AG04450 (cell line): Measurements from ENCODE around the gene ABCB8. TPM values are rescaled to one million over a fixed set of nuclear protein-coding genes. Genes with fewer than 3 reads are reported as not detected.

Experiments
- CTCF ChIA-PET: fragments of 300-600, 350-600 bp; formaldehyde crosslinking; extraction: SDS; loops from one replicate; lab custom pipeline; 2022; ENCODE audit warnings: antibody characterized with exemption, inconsistent platforms; lab: Charles Lee
- POLR2A ChIA-PET: fragments of 350-600 bp; formaldehyde crosslinking; extraction: SDS; loops from one replicate; lab custom pipeline; 2021; ENCODE audit warnings: antibody characterized with exemption, inconsistent platforms; lab: Yijun Ruan, JAX
- DNase-seq: peaks from one replicate; pipeline ENCODE4 v3.0.0-alpha.2; 2011; ENCODE audit warnings: low read depth, low spot score
- H3K27ac ChIP-seq: one replicate; pipeline ENCODE4 v1.5.1; 2012; ENCODE audit warnings: low read depth, low read length, control low read depth
- H3K27me3 ChIP-seq: one replicate; pipeline ENCODE4 v1.6.0; 2012; ENCODE audit warnings: low read length; ENCODE audit not compliant: control insufficient read depth, insufficient read depth
- H3K4me3 ChIP-seq: 2 replicates; pipeline ENCODE4 v1.5.1; 2011; ENCODE audit warnings: mild to moderate bottlenecking, low read depth, low read length, control low read depth
- H3K9me3 ChIP-seq: 2 replicates; pipeline ENCODE4 v1.5.1; 2012; ENCODE audit warnings: low read length; ENCODE audit not compliant: control insufficient read depth, insufficient read depth
- polyA plus RNA-seq: library from polyadenylated mRNA; depleted of rRNA; stranded (reverse); fragments of >200 nt; gene quantifications from 2 replicates; pipeline ENCODE4 v1.2.3, GENCODE V29; 2011
- TF ChIP-seq, protein P1 (sequence below): IDR thresholded peaks from 2 replicates; pipeline ENCODE4 v1.5.1; 2011; ENCODE audit warnings: low read depth, low read length, control low read depth, inconsistent platforms

The ABCB8 gene
- polyA plus RNA-seq, 1 experiment = 10.7 TPM

GRCh38 chr7:151059367-151060112 lies 31.3 kb downstream of the ABCB8 start, which contains the start of gene SLC4A2:
TSS of gene SLC4A2 (plus strand) at chr7:151059589. CDS start at chr7:151061988, 2,399 bp downstream.
- Histone ChIP-seq H3K27me3 (no peaks in the 10 kb centered on the region), H3K9me3 (no peaks in the 10 kb centered on the region; the same call in 1 of the 2 replicates), H3K4me3 (peak within 1 kb of the TSS; percentile 76), H3K27ac (peak within 1 kb of the TSS; percentile 98)
- POLR2A ChIA-PET = interaction anchor here (0.8 to 2.2 kb wide), 2 partner anchors 21 kb away, joined by 4 to 8 read pairs; partner anchors contain the start of gene FASTK
- no peak for DNase-seq
- CTCF ChIA-PET = interaction anchor here (0.8 to 1.3 kb wide), 3 partner anchors 26 to 54 kb away, joined by 3 to 5 read pairs (median 3); no protein-coding TSS in a partner anchor
- TF ChIP-seq, protein P1, sequence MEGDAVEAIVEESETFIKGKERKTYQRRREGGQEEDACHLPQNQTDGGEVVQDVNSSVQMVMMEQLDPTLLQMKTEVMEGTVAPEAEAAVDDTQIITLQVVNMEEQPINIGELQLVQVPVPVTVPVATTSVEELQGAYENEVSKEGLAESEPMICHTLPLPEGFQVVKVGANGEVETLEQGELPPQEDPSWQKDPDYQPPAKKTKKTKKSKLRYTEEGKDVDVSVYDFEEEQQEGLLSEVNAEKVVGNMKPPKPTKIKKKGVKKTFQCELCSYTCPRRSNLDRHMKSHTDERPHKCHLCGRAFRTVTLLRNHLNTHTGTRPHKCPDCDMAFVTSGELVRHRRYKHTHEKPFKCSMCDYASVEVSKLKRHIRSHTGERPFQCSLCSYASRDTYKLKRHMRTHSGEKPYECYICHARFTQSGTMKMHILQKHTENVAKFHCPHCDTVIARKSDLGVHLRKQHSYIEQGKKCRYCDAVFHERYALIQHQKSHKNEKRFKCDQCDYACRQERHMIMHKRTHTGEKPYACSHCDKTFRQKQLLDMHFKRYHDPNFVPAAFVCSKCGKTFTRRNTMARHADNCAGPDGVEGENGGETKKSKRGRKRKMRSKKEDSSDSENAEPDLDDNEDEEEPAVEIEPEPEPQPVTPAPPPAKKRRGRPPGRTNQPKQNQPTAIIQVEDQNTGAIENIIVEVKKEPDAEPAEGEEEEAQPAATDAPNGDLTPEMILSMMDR = peak; percentile 58

GRCh38 chr7:151060113-151060415 lies 31.8 kb downstream of the ABCB8 start:
- DNase-seq = no peak
- H3K9me3 ChIP-seq = no peaks in the 10 kb centered on the region; the same call in 1 of the 2 replicates
- TF ChIP-seq, protein P1 = no peak
- H3K27me3 ChIP-seq = no peaks in the 10 kb centered on the region
- POLR2A ChIA-PET = interaction anchor here (0.8 kb wide), 1 partner anchor 21 kb away, joined by 4 read pairs; the partner anchor contains the start of gene FASTK
- H3K27ac ChIP-seq = peak overlapping the region; percentile 21
- peak overlapping the region; percentile 76 for H3K4me3 ChIP-seq
- CTCF ChIA-PET = interaction anchor here (0.8 to 1.3 kb wide), 3 partner anchors 25 to 43 kb away, joined by 3 to 5 read pairs (median 3); no protein-coding TSS in a partner anchor

- Histone ChIP-seq H3K27ac (peak overlapping the region; percentile 21), H3K9me3 (no peaks in the 10 kb centered on the region; the same call in 1 of the 2 replicates), H3K27me3 (no peaks in the 10 kb centered on the region), H3K4me3 (peak overlapping the region; percentile 76)
- TF ChIP-seq, protein P1 = no peak
- ChIA-PET POLR2A (interaction anchor here (0.8 kb wide), 1 partner anchor 20 kb away, joined by 4 read pairs; the partner anchor contains the start of gene FASTK), CTCF (interaction anchor here (0.6 to 1.3 kb wide), 7 partner anchors 16 to 87 kb away, joined by 3 to 8 read pairs (median 3); no protein-coding TSS in a partner anchor)
- DNase-seq = no peak
Measured at GRCh38 chr7:151060416-151061212, 32.4 kb downstream of the ABCB8 start.

DNA sequence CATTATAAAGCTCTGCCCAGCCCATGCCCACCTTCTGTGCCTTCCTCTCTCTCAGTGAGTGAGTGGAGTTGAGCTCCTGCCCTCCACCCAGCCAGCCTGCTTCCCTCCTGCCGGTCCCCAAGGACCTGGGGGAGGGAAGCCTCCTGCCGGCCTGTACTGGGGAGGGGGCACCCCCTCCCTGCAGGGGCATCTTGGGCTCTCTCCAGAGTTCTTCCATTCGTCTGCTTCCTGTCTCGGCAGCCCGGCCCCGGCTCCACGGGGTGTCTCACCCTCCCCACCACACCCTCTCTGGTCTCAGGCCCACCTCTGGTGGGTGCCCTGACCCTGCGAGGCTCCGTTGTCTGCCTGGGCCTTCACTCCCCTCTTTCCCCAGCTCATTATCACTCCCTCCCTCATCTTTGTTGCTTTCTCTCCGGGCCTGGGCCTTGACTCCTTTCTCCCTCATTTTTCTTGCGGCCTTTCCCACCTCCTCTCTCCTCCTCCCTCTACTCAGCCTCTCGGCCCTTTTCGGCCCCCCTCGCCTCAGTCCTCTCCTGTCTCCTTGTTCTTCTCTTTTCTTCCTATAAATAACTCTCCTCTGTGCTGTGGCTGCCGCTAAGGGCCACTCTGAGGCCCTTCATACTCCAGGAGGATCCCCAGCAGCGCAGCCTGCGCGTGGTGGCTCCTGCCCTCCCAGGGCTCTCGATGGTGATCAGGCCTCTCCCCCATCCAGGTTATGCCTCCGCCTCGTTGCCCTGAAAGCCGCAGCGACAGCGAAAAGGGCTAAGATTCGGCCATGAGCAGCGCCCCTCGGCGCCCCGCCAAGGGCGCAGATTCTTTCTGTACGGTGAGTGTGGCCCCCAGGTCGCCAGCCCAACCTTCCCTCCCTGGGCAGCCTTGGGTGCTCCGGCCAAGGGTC lies 33.2 kb downstream of the ABCB8 start:
- ChIA-PET CTCF (interaction anchor here (0.6 to 0.7 kb wide), 4 partner anchors 15 to 88 kb away, joined by 3 to 8 read pairs (median 3); no protein-coding TSS in a partner anchor), POLR2A (interaction anchor here (0.6 to 1.0 kb wide), 3 partner anchors 19 to 28 kb away, joined by 3 to 4 read pairs (median 4); partner anchors contain the start of gene FASTK)
- DNase-seq = no peak
- no peaks in the 10 kb centered on the region for H3K27me3 ChIP-seq
- peak overlapping the region; percentile 76 for H3K4me3 ChIP-seq
- no peaks in the 10 kb centered on the region; the same call in 1 of the 2 replicates for H3K9me3 ChIP-seq
- TF ChIP-seq, protein P1 = no peak
- H3K27ac ChIP-seq = peak overlapping the region; percentile 52
